OCI-LY1 (cell line): ENCODE data around the gene TANC2.

ENCODE experiments used
- H2AFZ ChIP-seq: fragments of 200-600 bp; sonication (generic), shearing (Covaris generic); 2 replicates; pipeline ENCODE4 v1.6.0; 2014; ENCODE audit warnings: antibody characterized with exemption, mild to moderate bottlenecking, low read length
- H3F3A ChIP-seq: fragments of 200-600 bp; sonication (generic), shearing (Covaris generic); 2 replicates; pipeline ENCODE4 v1.6.0; 2014; ENCODE audit warnings: mild to moderate bottlenecking, antibody characterized with exemption, low read length, moderate library complexity; ENCODE audit not compliant: insufficient read depth
- H3K27ac ChIP-seq: fragments of 200-600 bp; sonication (generic); 2 replicates; pipeline ENCODE4 v1.5.1; 2014; ENCODE audit warnings: low read length, mixed run types, mild to moderate bottlenecking, low read depth; ENCODE audit not compliant: poor library complexity, severe bottlenecking
- H3K27me3 ChIP-seq: fragments of 200-600 bp; sonication (generic); 2 replicates; pipeline ENCODE4 v1.6.0; 2014; ENCODE audit warnings: antibody characterized with exemption, mild to moderate bottlenecking, low read length, moderate library complexity; ENCODE audit not compliant: insufficient read depth
- H3K36me3 ChIP-seq: fragments of 200-600 bp; sonication (generic); 2 replicates; pipeline ENCODE4 v1.6.1; 2014; ENCODE audit warnings: mild to moderate bottlenecking, antibody characterized with exemption, low read length, moderate library complexity, mixed read lengths; ENCODE audit not compliant: insufficient read depth
- H3K4me1 ChIP-seq: fragments of 200-600 bp; sonication (generic); 2 replicates; pipeline ENCODE4 v1.5.1; 2014; ENCODE audit warnings: mild to moderate bottlenecking, low read length, moderate library complexity; ENCODE audit not compliant: insufficient read depth, severe bottlenecking
- H3K4me2 ChIP-seq: fragments of 200-600 bp; sonication (generic), shearing (Covaris generic); 2 replicates; pipeline ENCODE4 v1.6.1; 2014; ENCODE audit warnings: low read length
- H3K4me3 ChIP-seq: fragments of 200-600 bp; sonication (generic); 2 replicates; pipeline ENCODE4 v1.5.1; 2014; ENCODE audit warnings: low read length, low read depth, mild to moderate bottlenecking, mixed read lengths; ENCODE audit not compliant: poor library complexity, severe bottlenecking
- H3K79me2 ChIP-seq: fragments of 200-600 bp; shearing (Covaris generic); 2 replicates; pipeline ENCODE4 v1.6.1; 2016; ENCODE audit warnings: mixed run types, low read length, mixed read lengths; ENCODE audit not compliant: insufficient read depth
- H3K9ac ChIP-seq: fragments of 200-600 bp; sonication (generic), shearing (Covaris generic); 2 replicates; pipeline ENCODE4 v1.6.1; 2014; ENCODE audit warnings: mild to moderate bottlenecking, low read length, mixed read lengths
- H3K9me2 ChIP-seq: fragments of 200-600 bp; sonication (generic), shearing (Covaris generic); 2 replicates; pipeline ENCODE4 v1.6.1; 2014; ENCODE audit warnings: low read depth, mild to moderate bottlenecking, low read length, mixed read lengths
- H3K9me3 ChIP-seq: fragments of 200-600 bp; shearing (Covaris generic); 2 replicates; pipeline ENCODE4 v1.6.1; 2014; ENCODE audit warnings: low read length, mixed read lengths
- H4K20me1 ChIP-seq: fragments of 200-600 bp; sonication (generic), shearing (Covaris generic); 2 replicates; pipeline ENCODE4 v1.6.0; 2016; ENCODE audit warnings: mild to moderate bottlenecking, low read length; ENCODE audit not compliant: insufficient read depth
- EZH2 ChIP-seq: fragments of 200-600 bp; sonication (generic), shearing (Covaris generic); IDR thresholded peaks from 2 replicates; pipeline ENCODE4 v1.8.0; 2017; ENCODE audit warnings: borderline replicate concordance, mixed run types, mild to moderate bottlenecking, antibody characterized with exemption, low read length, moderate library complexity, mixed read lengths
- TF ChIP-seq, protein P1 (sequence below): fragments of 200-600 bp; sonication (generic), shearing (Covaris generic); IDR thresholded peaks from 2 replicates; pipeline ENCODE4 v1.5.1; 2017; ENCODE audit warnings: mild to moderate bottlenecking, antibody characterized with exemption, low read length, moderate library complexity, mixed read lengths

The TANC2 gene

DNA sequence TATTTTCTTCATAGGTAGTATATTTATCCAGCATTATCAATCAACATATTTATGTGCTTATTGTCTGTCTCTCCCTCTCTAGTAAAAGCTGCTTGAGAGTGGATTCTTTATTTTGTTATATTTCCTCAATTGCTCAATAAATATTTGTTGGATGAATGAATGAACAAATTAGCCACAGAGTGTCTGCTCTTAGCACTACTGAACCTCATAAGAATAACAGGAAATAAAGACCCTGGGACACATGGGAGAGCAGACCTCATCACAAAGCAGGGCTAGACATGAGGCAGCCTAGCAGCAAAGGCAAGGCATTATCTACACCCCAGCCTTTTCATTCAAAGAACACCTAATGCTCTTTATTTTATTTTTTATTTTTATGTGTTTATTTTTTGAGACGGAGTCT, 34.9 kb upstream of the TANC2 start:
- H3K4me3 ChIP-seq: no peak overlapping the region
- no peak overlapping the region for H2AFZ ChIP-seq
- TF ChIP-seq, protein P1, sequence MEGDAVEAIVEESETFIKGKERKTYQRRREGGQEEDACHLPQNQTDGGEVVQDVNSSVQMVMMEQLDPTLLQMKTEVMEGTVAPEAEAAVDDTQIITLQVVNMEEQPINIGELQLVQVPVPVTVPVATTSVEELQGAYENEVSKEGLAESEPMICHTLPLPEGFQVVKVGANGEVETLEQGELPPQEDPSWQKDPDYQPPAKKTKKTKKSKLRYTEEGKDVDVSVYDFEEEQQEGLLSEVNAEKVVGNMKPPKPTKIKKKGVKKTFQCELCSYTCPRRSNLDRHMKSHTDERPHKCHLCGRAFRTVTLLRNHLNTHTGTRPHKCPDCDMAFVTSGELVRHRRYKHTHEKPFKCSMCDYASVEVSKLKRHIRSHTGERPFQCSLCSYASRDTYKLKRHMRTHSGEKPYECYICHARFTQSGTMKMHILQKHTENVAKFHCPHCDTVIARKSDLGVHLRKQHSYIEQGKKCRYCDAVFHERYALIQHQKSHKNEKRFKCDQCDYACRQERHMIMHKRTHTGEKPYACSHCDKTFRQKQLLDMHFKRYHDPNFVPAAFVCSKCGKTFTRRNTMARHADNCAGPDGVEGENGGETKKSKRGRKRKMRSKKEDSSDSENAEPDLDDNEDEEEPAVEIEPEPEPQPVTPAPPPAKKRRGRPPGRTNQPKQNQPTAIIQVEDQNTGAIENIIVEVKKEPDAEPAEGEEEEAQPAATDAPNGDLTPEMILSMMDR: no peak
- TF ChIP-seq EZH2: no peak
- no peaks in the 10 kb centered on the region for H3K36me3 ChIP-seq
- no peaks in the 10 kb centered on the region for H3K9me2 ChIP-seq
- H3K27ac ChIP-seq: no peak overlapping the region
- H3K4me1 ChIP-seq: no peaks in the 10 kb centered on the region
- H4K20me1 ChIP-seq: no peaks in the 10 kb centered on the region
- no peaks in the 10 kb centered on the region for H3F3A ChIP-seq
- H3K4me2 ChIP-seq: no peak overlapping the region
- no peaks in the 10 kb centered on the region for H3K27me3 ChIP-seq
- no peak overlapping the region for H3K9ac ChIP-seq
- H3K79me2 ChIP-seq: no peaks in the 10 kb centered on the region
- no peaks in the 10 kb centered on the region for H3K9me3 ChIP-seq

DNA sequence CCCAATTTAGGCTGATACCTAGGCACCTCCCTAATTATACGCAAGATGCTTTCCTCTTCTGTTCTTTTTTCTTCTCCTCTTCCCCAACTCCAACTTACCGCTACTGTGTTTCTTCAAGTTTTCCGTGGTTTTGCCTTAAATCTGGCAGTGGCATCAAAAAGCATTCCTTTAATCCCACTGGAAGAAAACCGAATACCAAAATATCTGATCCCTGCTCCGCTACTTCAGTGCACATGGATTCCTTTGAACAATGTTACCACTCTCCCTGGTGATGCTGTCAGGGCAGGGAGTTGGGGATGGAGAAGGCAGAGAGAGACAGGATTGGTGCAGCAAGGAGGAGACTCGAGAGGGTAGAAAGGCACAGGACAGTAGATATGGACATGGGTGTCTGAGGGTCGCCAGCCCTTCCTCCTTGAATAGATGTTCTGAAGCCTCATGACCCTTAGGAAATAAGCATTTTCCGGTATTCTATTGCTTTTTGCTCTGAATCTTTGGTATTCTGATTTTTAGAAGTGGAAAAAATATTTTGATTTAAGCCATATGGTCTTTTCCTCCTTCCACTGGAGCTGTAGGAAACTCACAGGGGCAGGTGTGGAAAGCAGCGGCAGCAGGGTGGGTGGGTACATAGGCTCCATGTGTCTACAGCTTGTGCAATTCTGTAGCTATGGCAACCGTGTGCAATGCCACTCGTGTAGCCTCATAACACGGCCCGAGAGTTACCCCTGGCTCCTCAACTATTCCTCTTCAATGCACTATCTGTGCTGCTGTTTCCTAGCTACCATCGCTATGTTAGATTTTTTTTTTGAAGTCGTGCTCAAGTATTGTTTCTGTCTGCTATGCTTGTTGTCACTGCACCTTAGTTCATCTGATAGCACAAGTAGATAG, 32.3 kb upstream of the TANC2 start:
- no peaks in the 10 kb centered on the region for H3K9me2 ChIP-seq
- H3K27me3 ChIP-seq: no peaks in the 10 kb centered on the region
- H3K27ac ChIP-seq: no peak overlapping the region
- TF ChIP-seq EZH2: no peak
- TF ChIP-seq, protein P1: no peak
- no peak overlapping the region for H3K9ac ChIP-seq
- no peaks in the 10 kb centered on the region for H3K9me3 ChIP-seq
- H2AFZ ChIP-seq: no peak overlapping the region
- H3K79me2 ChIP-seq: no peaks in the 10 kb centered on the region
- no peaks in the 10 kb centered on the region for H3F3A ChIP-seq
- no peak overlapping the region for H3K4me3 ChIP-seq
- H3K4me1 ChIP-seq: no peaks in the 10 kb centered on the region
- no peak overlapping the region for H3K4me2 ChIP-seq
- no peaks in the 10 kb centered on the region for H3K36me3 ChIP-seq
- no peaks in the 10 kb centered on the region for H4K20me1 ChIP-seq

- Histone ChIP-seq H3F3A (no peaks in the 10 kb centered on the region), H3K79me2 (no peaks in the 10 kb centered on the region), H3K27me3 (no peaks in the 10 kb centered on the region), H3K9me3 (no peaks in the 10 kb centered on the region), H4K20me1 (no peaks in the 10 kb centered on the region), H2AFZ (no peak overlapping the region), H3K27ac (no peak overlapping the region), H3K9ac (no peak overlapping the region), H3K4me1 (no peaks in the 10 kb centered on the region), H3K9me2 (no peaks in the 10 kb centered on the region), H3K36me3 (no peaks in the 10 kb centered on the region), H3K4me2 (no peak overlapping the region), H3K4me3 (no peak overlapping the region)
- TF ChIP-seq, protein P1: no peak
- no peak for TF ChIP-seq EZH2
Measured at GRCh38 chr17:62935098-62935497, 30.9 kb upstream of the TANC2 start.
